OCI-LY7 (cell line): Measurements from ENCODE around the gene ELOVL4. TPM values are rescaled to one million over a fixed set of nuclear protein-coding genes. Genes with fewer than 3 reads are reported as not detected.

Experiments
- BruUV-seq: library from RNA; stranded (reverse); fragments of 400-500 nt; replicated peaks from 2 replicates; lab custom pipeline; 2021; lab: Mats Ljungman, UMichigan
- CTCF ChIA-PET: fragments of 300-600 bp; sonication (Branson Sonifier 250); formaldehyde crosslinking; loops from one replicate; lab custom pipeline; 2022; ENCODE audit warnings: antibody characterized with exemption; ENCODE audit not compliant: unreplicated experiment; lab: Charles Lee
- POLR2A ChIA-PET: fragments of 300-600 bp; sonication (Branson Sonifier 250); formaldehyde crosslinking; loops from one replicate; lab custom pipeline; 2022; ENCODE audit warnings: antibody characterized with exemption; lab: Charles Lee
- DNase-seq: peaks from one replicate; pipeline ENCODE4 v3.0.0-alpha.2; 2015; ENCODE audit warnings: low spot score
- H2AFZ ChIP-seq: fragments of 200-600 bp; sonication (generic), shearing (Covaris generic); 2 replicates; pipeline ENCODE4 v1.6.1; 2014; ENCODE audit warnings: mild to moderate bottlenecking, antibody characterized with exemption, low read length, moderate library complexity
- H3K27ac ChIP-seq: fragments of 200-600 bp; sonication (generic); 2 replicates; pipeline ENCODE4 v1.5.1; 2014; ENCODE audit warnings: mixed run types, low read depth, mild to moderate bottlenecking, moderate library complexity, low read length, inconsistent platforms; ENCODE audit not compliant: poor library complexity, severe bottlenecking
- H3K36me3 ChIP-seq: fragments of 200-600 bp; sonication (generic); 2 replicates; pipeline ENCODE4 v1.6.1; 2014; ENCODE audit warnings: mild to moderate bottlenecking, antibody characterized with exemption, low read length, moderate library complexity, mixed read lengths; ENCODE audit not compliant: insufficient read depth
- H3K4me1 ChIP-seq: fragments of 200-600 bp; sonication (generic); 2 replicates; pipeline ENCODE4 v1.5.1; 2014; ENCODE audit warnings: mild to moderate bottlenecking, low read length; ENCODE audit not compliant: insufficient read depth, poor library complexity, severe bottlenecking
- H3K4me2 ChIP-seq: fragments of 200-600 bp; sonication (generic); 2 replicates; pipeline ENCODE4 v1.6.1; 2014; ENCODE audit warnings: mild to moderate bottlenecking, low read length
- H3K4me3 ChIP-seq: fragments of 200-600 bp; sonication (generic); 2 replicates; pipeline ENCODE4 v1.5.1; 2014; ENCODE audit warnings: mild to moderate bottlenecking, low read depth, low read length; ENCODE audit not compliant: poor library complexity, severe bottlenecking
- H3K79me2 ChIP-seq: fragments of 200-600 bp; sonication (generic); 2 replicates; pipeline ENCODE4 v1.6.1; 2016; ENCODE audit warnings: low read depth, mild to moderate bottlenecking, low read length, moderate library complexity, mixed read lengths; ENCODE audit not compliant: insufficient read depth
- H3K9me2 ChIP-seq: fragments of 200-600 bp; sonication (generic); 2 replicates; pipeline ENCODE4 v1.6.1; 2016; ENCODE audit warnings: mild to moderate bottlenecking, low read length, mixed read lengths; ENCODE audit not compliant: insufficient read depth
- H3K9me3 ChIP-seq: fragments of 200-600 bp; sonication (generic); 2 replicates; pipeline ENCODE4 v1.6.1; 2014; ENCODE audit warnings: mild to moderate bottlenecking, mixed run types, low read length, mixed read lengths
- H4K20me1 ChIP-seq: fragments of 200-600 bp; sonication (generic); 2 replicates; pipeline ENCODE4 v1.6.1; 2014; ENCODE audit warnings: mild to moderate bottlenecking, antibody characterized with exemption, low read length, moderate library complexity, mixed read lengths; ENCODE audit not compliant: insufficient read depth
- EZH2phosphoT487 ChIP-seq: fragments of 200-600 bp; sonication (generic); IDR thresholded peaks from 2 replicates; pipeline ENCODE4 v1.6.1; 2018; ENCODE audit warnings: low read depth, borderline replicate concordance, mild to moderate bottlenecking, mixed run types, antibody characterized with exemption, low read length, moderate library complexity, mixed read lengths
- intact Hi-C: fragments of 100-400 bp; cut with micrococcal nuclease; formaldehyde crosslinking; loops from one replicate; pipeline ENCODE4 v1.10.0; 2022; ENCODE audit not compliant: unreplicated experiment
- total RNA-seq, 2 experiments: library from RNA; depleted of rRNA in 1 of 2; stranded (reverse); fragments of >200 nt in 1 of 2; shearing (Covaris generic) in 1 of 2; gene quantifications; 2 replicates each; pipeline ENCODE4 v1.2.3, GENCODE V29; 2014 to 2022
- TF ChIP-seq, protein P1 (sequence below): fragments of 200-600 bp; sonication (generic); conservative IDR thresholded peaks from 2 replicates; pipeline ENCODE4 v1.5.1; 2014; ENCODE audit warnings: mild to moderate bottlenecking, antibody characterized with exemption, low read length, moderate library complexity, mixed read lengths

Gene ELOVL4
- total RNA-seq, 2 experiments from 2014 or later = not detected

DNA sequence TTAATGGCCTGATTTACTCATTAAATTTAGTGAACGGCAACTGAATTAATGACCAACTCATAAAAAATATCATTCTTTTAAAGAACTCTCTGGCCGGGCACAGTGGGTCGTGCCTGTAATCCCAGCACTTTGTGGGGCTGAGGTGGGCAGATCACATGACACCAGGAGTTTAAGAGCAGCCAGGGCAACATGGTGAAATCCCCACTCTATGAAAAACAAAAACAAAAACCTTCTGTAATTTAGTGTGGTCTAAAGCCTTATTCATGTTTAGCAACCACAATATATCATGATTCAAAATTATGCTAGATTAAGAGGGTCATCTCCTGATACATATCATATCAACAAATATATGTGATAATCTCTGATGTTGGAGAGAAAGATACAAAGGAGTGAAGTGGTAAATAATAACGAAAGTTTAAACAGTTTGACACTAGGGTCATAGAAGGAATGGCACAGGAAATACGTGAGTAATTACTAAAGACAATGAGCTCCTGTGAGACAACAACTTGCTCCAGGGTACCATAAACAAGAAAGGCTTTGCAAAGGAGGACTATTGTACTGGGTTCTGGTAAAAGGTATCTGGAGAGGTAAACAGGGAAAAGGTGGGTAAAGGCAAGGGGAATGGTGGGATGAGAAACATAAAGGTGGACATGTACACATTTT lies 5.7 kb downstream of the ELOVL4 start:
- Histone ChIP-seq H3K9me2 (no peaks in the 10 kb centered on the region), H4K20me1 (no peaks in the 10 kb centered on the region), H3K4me2 (no peak overlapping the region), H3K79me2 (no peaks in the 10 kb centered on the region), H3K27ac (no peak overlapping the region), H3K36me3 (no peaks in the 10 kb centered on the region), H3K9me3 (no peaks in the 10 kb centered on the region), H3K4me1 (no peaks in the 10 kb centered on the region), H3K4me3 (no peak overlapping the region), H2AFZ (no peak overlapping the region)
- TF ChIP-seq, protein P1, sequence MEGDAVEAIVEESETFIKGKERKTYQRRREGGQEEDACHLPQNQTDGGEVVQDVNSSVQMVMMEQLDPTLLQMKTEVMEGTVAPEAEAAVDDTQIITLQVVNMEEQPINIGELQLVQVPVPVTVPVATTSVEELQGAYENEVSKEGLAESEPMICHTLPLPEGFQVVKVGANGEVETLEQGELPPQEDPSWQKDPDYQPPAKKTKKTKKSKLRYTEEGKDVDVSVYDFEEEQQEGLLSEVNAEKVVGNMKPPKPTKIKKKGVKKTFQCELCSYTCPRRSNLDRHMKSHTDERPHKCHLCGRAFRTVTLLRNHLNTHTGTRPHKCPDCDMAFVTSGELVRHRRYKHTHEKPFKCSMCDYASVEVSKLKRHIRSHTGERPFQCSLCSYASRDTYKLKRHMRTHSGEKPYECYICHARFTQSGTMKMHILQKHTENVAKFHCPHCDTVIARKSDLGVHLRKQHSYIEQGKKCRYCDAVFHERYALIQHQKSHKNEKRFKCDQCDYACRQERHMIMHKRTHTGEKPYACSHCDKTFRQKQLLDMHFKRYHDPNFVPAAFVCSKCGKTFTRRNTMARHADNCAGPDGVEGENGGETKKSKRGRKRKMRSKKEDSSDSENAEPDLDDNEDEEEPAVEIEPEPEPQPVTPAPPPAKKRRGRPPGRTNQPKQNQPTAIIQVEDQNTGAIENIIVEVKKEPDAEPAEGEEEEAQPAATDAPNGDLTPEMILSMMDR = no peak
- POLR2A ChIA-PET = no interaction called here
- CTCF ChIA-PET = no interaction called here
- BruUV-seq = no TSS peak
- DNase-seq = no peak
- intact Hi-C loops = no loop called here

DNA sequence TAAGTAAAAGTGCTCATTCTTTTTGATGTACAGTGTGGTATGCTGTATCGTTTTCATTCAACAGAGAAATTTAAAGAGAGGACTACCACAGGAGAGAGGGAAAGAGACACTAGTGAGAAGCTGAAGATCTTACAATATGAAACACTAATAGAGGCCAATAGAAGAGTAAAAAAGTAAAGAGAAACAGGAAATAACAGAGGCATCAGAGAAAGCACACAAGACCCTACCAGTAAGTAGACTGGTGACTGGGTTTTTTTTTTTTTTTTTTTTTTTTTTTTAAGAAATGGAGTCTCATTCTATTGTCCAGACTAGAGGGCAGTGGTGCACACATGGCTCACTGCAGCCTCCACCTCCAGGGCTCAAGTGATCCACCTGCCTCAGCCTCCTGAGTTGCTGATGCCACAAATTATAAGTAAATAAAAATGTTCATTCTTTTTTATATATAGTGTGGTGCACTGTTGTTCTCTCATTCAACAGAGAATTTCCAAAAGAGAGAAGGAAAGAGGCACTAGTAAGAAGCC lies 18.8 kb downstream of the ELOVL4 start:
- no peak overlapping the region for H3K27ac ChIP-seq
- H3K4me2 ChIP-seq = no peak overlapping the region
- no peaks in the 10 kb centered on the region for H3K79me2 ChIP-seq
- BruUV-seq = no TSS peak
- TF ChIP-seq, protein P1 = no peak
- no peak for TF ChIP-seq EZH2phosphoT487
- no peaks in the 10 kb centered on the region for H3K36me3 ChIP-seq
- ChIA-PET POLR2A (interaction anchor here (0.9 kb wide), 1 partner anchor 9 kb away, joined by 3 read pairs; no protein-coding TSS in a partner anchor), CTCF (no interaction called here)
- no peak overlapping the region for H3K4me3 ChIP-seq
- H3K9me3 ChIP-seq = no peaks in the 10 kb centered on the region
- no peaks in the 10 kb centered on the region for H3K9me2 ChIP-seq
- intact Hi-C loops = no loop called here
- no peaks in the 10 kb centered on the region for H3K4me1 ChIP-seq
- H4K20me1 ChIP-seq = no peaks in the 10 kb centered on the region
- H2AFZ ChIP-seq = no peak overlapping the region
- no peak for DNase-seq

- Histone ChIP-seq H3K9me3 (no peaks in the 10 kb centered on the region), H3K79me2 (no peaks in the 10 kb centered on the region), H3K9me2 (no peaks in the 10 kb centered on the region), H3K4me3 (no peak overlapping the region), H3K36me3 (no peaks in the 10 kb centered on the region), H3K4me2 (no peak overlapping the region), H3K4me1 (no peaks in the 10 kb centered on the region), H2AFZ (no peak overlapping the region), H3K27ac (no peak overlapping the region), H4K20me1 (no peaks in the 10 kb centered on the region)
- intact Hi-C loops = no loop called here
- ChIA-PET POLR2A (no interaction called here), CTCF (no interaction called here)
- BruUV-seq = no TSS peak
- DNase-seq = no peak
- no peak for TF ChIP-seq EZH2phosphoT487
- TF ChIP-seq, protein P1 = no peak
Observed at GRCh38 chr6:79927758-79928157, 19.6 kb downstream of the ELOVL4 start.
